Panc1 (cell line): ENCODE measurements around the gene MS4A6A. TPM values are rescaled to one million over a fixed set of nuclear protein-coding genes. Genes with fewer than 3 reads are reported as not detected.
"Not testable (repeated sequence)": the region's sequence is repeated elsewhere in the genome, so short reads cannot be mapped to it uniquely, and the experiment has no call there.

Experiments
- ATAC-seq: fragments of 200-7000 bp; cut with Tn5 transposase; 2 replicates; pipeline ENCODE4 v1.9.1; 2020; ENCODE audit warnings: mild to moderate bottlenecking, moderate library complexity
- BruUV-seq: library from RNA; stranded (reverse); fragments of 400-500 nt; replicated peaks from 2 replicates; lab custom pipeline; 2021; lab: Mats Ljungman, UMichigan
- CTCF ChIA-PET: fragments of 300-600 bp; sonication (Branson Sonifier 250); formaldehyde crosslinking; loops from one replicate; lab custom pipeline; 2022; ENCODE audit warnings: antibody characterized with exemption; lab: Charles Lee
- POLR2A ChIA-PET: fragments of 300-600 bp; sonication (Branson Sonifier 250); formaldehyde crosslinking; loops from one replicate; lab custom pipeline; 2022; ENCODE audit warnings: antibody characterized with exemption; lab: Charles Lee
- DNase-seq: peaks from one replicate; pipeline ENCODE4 v3.0.0-alpha.2; 2010; ENCODE audit warnings: low read depth, low spot score
- H3K27ac ChIP-seq: 2 replicates; pipeline ENCODE4 v1.5.1; 2011; ENCODE audit warnings: mild to moderate bottlenecking, low read length, inconsistent platforms
- H3K27me3 ChIP-seq: fragments of 200-500 bp; sonication (Bioruptor generic); 2 replicates; pipeline ENCODE4 v1.6.0; 2014; ENCODE audit warnings: low read length, inconsistent platforms; ENCODE audit not compliant: control insufficient read depth, insufficient read depth
- H3K36me3 ChIP-seq: fragments of 200-500 bp; sonication (Bioruptor generic); 2 replicates; pipeline ENCODE4 v1.5.1; 2014; ENCODE audit warnings: inconsistent platforms, mild to moderate bottlenecking, low read length, moderate library complexity; ENCODE audit not compliant: control insufficient read depth, insufficient read depth
- H3K4me1 ChIP-seq: 2 replicates; pipeline ENCODE4 v1.5.1; 2011; ENCODE audit warnings: inconsistent platforms, mild to moderate bottlenecking, low read length, moderate library complexity; ENCODE audit not compliant: control insufficient read depth, insufficient read depth
- H3K4me3 ChIP-seq, 2 experiments: 2 replicates each; pipeline ENCODE4 v1.5.1; 2011 to 2012; ENCODE audit warnings: low read depth in 2 of 2, low read length in 2 of 2, mild to moderate bottlenecking in 2 of 2, inconsistent platforms in 1 of 2, moderate library complexity in 1 of 2
- H3K9me3 ChIP-seq: fragments of 200-500 bp; sonication (Bioruptor generic); 2 replicates; pipeline ENCODE4 v1.5.1; 2014; ENCODE audit warnings: low read depth, mild to moderate bottlenecking, inconsistent platforms, low read length, moderate library complexity; ENCODE audit not compliant: control insufficient read depth, insufficient read depth
- POLR2AphosphoS5 ChIP-seq: IDR thresholded peaks from 2 replicates; pipeline ENCODE4 v1.6.1; 2012; ENCODE audit warnings: mild to moderate bottlenecking, low read depth, low read length, moderate library complexity
- SIN3A ChIP-seq: IDR thresholded peaks from 2 replicates; pipeline ENCODE4 v1.6.1; 2012; ENCODE audit warnings: low read depth, mild to moderate bottlenecking, low read length, moderate library complexity, borderline replicate concordance; ENCODE audit not compliant: insufficient read depth
- TCF7L2 ChIP-seq: IDR thresholded peaks from 2 replicates; pipeline ENCODE4 v1.6.1; 2011; ENCODE audit warnings: mild to moderate bottlenecking, low read depth, low read length, inconsistent platforms
- in situ Hi-C: cut with HindIII; loops from 2 replicates; pipeline ENCODE4 v1.10.0; 2016; ENCODE audit warnings: low sequenced_read_pairs, low pct_unique_long_range_greater_than_20kb
- intact Hi-C: fragments of 100-400 bp; cut with micrococcal nuclease; formaldehyde crosslinking; loops from one replicate; pipeline ENCODE4 v1.10.0; 2022; ENCODE audit not compliant: unreplicated experiment
- total RNA-seq: library from RNA; stranded (reverse); gene quantifications from one replicate; pipeline ENCODE4 v1.2.1, GENCODE V29; 2021; ENCODE audit not compliant: unreplicated experiment
- TF ChIP-seq, protein P1 (sequence below), 2 experiments: IDR thresholded peaks; 2 replicates each; pipeline ENCODE4 v1.6.1; 2011 to 2012; ENCODE audit warnings: low read depth in 2 of 2, control low read depth in 1 of 2, low read length in 1 of 2, mild to moderate bottlenecking in 1 of 2, moderate library complexity in 1 of 2; ENCODE audit not compliant: insufficient read depth in 1 of 2
- TF ChIP-seq, protein P2 (sequence below): fragments of 450-650 bp; IDR thresholded peaks from 2 replicates; pipeline ENCODE4 v1.5.1; 2017; ENCODE audit warnings: mild to moderate bottlenecking

The MS4A6A gene
- total RNA-seq, 1 experiment from 2014 or later = not detected

DNA sequence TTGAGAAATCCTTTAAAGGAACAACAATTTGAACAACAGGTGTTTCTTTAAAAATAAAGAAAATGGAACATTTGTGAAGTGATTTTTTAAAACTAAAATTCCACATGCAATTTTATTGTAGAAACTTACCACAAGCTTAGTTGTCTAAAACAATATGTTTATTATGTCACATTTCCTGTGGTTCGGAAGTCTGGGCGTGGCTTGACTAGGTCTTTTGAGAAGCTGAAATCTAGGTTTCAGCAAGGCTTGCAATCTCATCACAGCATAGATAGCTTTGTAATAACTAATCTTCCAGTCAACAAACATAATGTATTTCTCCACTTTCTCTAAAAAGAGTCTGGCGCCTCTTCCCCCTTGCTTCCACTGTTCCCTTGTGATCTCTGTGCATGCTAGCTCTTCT lies 27.0 kb downstream of the MS4A6A start:
- BruUV-seq = no TSS peak
- Histone ChIP-seq H3K27me3 (no peaks in the 10 kb centered on the region; the same call in 1 of the 2 replicates), H3K27ac (no peak overlapping the region), H3K36me3 (no peaks in the 10 kb centered on the region), H3K9me3 (no peaks in the 10 kb centered on the region), H3K4me3 (no peak overlapping the region), H3K4me1 (no peaks in the 10 kb centered on the region)
- DNase-seq = no peak
- in situ Hi-C loops (no loop called here), intact Hi-C loops (no loop called here)
- TF ChIP-seq TCF7L2 (no peak), SIN3A (no peak), POLR2AphosphoS5 (no peak)
- TF ChIP-seq, protein P1, sequence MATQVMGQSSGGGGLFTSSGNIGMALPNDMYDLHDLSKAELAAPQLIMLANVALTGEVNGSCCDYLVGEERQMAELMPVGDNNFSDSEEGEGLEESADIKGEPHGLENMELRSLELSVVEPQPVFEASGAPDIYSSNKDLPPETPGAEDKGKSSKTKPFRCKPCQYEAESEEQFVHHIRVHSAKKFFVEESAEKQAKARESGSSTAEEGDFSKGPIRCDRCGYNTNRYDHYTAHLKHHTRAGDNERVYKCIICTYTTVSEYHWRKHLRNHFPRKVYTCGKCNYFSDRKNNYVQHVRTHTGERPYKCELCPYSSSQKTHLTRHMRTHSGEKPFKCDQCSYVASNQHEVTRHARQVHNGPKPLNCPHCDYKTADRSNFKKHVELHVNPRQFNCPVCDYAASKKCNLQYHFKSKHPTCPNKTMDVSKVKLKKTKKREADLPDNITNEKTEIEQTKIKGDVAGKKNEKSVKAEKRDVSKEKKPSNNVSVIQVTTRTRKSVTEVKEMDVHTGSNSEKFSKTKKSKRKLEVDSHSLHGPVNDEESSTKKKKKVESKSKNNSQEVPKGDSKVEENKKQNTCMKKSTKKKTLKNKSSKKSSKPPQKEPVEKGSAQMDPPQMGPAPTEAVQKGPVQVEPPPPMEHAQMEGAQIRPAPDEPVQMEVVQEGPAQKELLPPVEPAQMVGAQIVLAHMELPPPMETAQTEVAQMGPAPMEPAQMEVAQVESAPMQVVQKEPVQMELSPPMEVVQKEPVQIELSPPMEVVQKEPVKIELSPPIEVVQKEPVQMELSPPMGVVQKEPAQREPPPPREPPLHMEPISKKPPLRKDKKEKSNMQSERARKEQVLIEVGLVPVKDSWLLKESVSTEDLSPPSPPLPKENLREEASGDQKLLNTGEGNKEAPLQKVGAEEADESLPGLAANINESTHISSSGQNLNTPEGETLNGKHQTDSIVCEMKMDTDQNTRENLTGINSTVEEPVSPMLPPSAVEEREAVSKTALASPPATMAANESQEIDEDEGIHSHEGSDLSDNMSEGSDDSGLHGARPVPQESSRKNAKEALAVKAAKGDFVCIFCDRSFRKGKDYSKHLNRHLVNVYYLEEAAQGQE (IDR thresholded peaks at IDR 0.05; ENCODE audit: insufficient read depth in 1 of 2, low read depth in 2 of 2, low read length in 1 of 2) = no peak
- TF ChIP-seq, protein P2, sequence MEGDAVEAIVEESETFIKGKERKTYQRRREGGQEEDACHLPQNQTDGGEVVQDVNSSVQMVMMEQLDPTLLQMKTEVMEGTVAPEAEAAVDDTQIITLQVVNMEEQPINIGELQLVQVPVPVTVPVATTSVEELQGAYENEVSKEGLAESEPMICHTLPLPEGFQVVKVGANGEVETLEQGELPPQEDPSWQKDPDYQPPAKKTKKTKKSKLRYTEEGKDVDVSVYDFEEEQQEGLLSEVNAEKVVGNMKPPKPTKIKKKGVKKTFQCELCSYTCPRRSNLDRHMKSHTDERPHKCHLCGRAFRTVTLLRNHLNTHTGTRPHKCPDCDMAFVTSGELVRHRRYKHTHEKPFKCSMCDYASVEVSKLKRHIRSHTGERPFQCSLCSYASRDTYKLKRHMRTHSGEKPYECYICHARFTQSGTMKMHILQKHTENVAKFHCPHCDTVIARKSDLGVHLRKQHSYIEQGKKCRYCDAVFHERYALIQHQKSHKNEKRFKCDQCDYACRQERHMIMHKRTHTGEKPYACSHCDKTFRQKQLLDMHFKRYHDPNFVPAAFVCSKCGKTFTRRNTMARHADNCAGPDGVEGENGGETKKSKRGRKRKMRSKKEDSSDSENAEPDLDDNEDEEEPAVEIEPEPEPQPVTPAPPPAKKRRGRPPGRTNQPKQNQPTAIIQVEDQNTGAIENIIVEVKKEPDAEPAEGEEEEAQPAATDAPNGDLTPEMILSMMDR = no peak
- POLR2A ChIA-PET = no interaction called here
- ATAC-seq = no peak
- CTCF ChIA-PET = no interaction called here

DNA sequence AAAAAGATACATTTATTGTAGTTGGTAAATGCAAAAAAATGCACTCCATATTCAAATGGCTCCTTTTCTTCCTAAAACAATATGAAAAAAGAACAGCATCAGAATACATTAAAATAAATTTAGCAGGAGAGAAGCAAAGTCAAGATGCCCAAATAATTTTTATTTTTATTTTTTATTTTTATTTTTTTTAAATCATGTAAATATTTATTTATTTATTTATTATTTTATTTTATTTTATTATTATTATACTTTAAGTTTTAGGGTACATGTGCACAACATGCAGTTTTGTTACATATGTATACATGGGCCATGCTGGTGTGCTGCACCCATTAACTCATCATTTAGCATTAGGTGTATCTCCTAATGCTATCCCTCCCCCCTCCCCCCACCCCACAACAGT lies 30.2 kb downstream of the MS4A6A start:
- ATAC-seq, CTCF ChIA-PET, BruUV-seq, H3K36me3 ChIP-seq, intact Hi-C loops, H3K27ac ChIP-seq, in situ Hi-C loops, H3K4me1 ChIP-seq, DNase-seq, H3K4me3 ChIP-seq, H3K9me3 ChIP-seq, POLR2A ChIA-PET, H3K27me3 ChIP-seq: not testable (repeated sequence)

DNA sequence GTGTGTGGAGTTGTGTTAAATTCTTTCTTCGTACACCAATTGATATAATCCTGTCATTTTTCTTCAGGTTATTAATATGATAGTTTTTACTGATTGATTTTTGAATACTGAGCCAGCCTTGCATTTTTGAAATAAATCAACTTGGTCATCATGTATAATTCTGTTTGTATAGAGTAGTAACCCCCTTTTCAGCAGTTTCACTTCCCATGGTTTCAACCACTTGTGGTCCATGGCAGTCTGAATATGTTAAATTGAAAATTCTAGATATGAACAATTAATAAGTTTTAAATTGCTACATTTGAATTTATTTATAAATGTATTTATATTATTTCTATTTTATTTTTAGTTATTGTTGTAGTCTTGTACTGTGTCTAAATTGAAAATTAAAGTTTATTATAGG lies 32.6 kb downstream of the MS4A6A start:
- in situ Hi-C loops (no loop called here), intact Hi-C loops (no loop called here)
- TF ChIP-seq SIN3A (no peak), POLR2AphosphoS5 (no peak), TCF7L2 (no peak)
- TF ChIP-seq, protein P2 = no peak
- TF ChIP-seq, protein P1 (IDR thresholded peaks at IDR 0.05; ENCODE audit: insufficient read depth in 1 of 2, low read depth in 2 of 2, low read length in 1 of 2) = no peak
- Histone ChIP-seq H3K27ac (no peak overlapping the region), H3K4me1 (no peaks in the 10 kb centered on the region), H3K4me3 (no peak overlapping the region), H3K9me3 (no peaks in the 10 kb centered on the region), H3K27me3 (no peaks in the 10 kb centered on the region), H3K36me3 (no peaks in the 10 kb centered on the region)
- POLR2A ChIA-PET = no interaction called here
- ATAC-seq = no peak
- BruUV-seq = no TSS peak
- DNase-seq = no peak
- CTCF ChIA-PET = no interaction called here
